GM18499 (cell line): ENCODE measurements around the gene LRP1.
A peak's percentile ranks its signal among the peaks of the same experiment; 100 is the strongest.

Source experiments
- ATAC-seq: cut with Tn5 transposase; IDR thresholded peaks from one replicate; pipeline ENCODE4 v1.9.1; 2021; ENCODE audit warnings: moderate number of reproducible peaks; ENCODE audit not compliant: insufficient read depth, unreplicated experiment

Gene LRP1

GRCh38 chr12:57127726-57128518 is at the start of gene LRP1:
TSS of gene LRP1 (plus strand) at chr12:57128483. CDS start at chr12:57128965, 482 bp downstream.
- ATAC-seq = no peak

GRCh38 chr12:57078519-57079404 is 49.5 kb upstream of the LRP1 start, which contains the start of gene NEMP1:
TSS of gene NEMP1 (minus strand) at chr12:57078791. CDS start at chr12:57078745, 46 bp downstream.
- peak; percentile 84 for ATAC-seq

DNA sequence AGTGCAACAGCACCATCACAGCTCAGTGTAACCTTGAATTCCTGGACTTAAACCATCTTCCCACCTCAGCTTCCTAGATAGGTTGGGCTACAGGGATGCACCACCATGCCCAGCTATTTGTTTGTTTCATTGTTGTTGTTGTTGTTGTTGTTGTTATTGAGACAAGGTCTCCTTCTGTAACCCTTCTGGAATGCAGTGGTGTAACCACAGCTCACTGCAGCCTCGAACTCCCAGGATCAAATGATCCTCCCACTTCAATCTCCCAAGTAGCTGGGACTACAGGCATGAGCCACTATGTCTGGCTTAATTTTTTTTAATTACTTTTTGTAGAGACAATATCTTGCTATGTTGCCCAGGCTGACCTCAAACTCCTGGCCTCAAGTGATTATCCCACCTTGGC is 48.5 kb upstream of the LRP1 start:
- no peak for ATAC-seq

GRCh38 chr12:57080855-57081254 is 47.4 kb upstream of the LRP1 start:
- ATAC-seq = no peak

DNA sequence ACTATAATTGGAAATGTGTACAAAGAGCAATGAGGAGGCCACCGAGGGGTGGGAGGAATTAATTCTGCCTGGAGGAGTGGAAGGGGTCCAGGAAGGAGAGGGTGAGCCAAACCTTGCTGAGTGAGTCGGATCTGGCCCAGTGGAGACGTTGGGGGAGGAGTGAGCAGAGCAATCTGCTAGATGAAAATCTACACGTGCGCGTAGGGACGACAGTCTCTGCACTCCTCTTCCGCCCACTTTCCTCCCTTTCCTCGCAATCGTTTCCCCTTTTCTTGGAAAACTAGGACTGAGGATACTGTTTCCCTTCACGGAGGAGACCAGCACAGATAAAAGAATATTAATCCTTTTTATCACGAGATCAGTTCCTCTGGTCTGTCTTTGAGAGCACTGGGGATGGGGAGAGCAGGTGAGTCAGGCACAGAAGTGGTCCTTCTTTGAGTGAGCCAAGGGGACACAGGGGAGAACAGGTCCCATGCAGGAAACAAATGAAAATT is 42.2 kb upstream of the LRP1 start:
- no peak for ATAC-seq

DNA sequence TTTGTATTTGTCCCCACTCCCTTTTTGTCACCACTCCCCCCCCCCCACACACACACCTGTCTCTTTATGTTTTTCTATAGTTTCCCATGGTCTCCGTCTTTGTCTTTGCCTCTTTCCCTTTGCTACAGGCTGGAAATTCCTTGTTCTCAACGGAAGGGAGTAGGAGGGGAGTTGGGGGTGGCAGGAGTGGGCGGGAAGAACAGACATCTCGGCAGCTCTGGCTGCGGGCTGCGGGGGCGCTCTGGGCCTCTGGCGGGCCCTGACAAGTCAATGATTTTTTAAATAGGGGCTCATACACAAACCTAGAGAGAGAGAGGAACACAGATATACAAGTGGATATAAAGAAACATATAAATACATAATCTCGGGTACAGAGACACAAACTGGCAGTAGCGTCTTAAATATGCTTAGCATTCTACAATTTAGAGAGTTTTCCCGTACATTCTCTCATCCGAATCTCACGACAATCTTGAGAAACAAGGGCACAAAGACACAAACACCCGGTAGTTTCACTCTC is 41.7 kb upstream of the LRP1 start:
- ATAC-seq = no peak

- no peak for ATAC-seq
These were observed 41.1 kb upstream of the LRP1 start for GRCh38 chr12:57087010-57087690.

GRCh38 chr12:57087691-57088353 is 40.5 kb upstream of the LRP1 start:
- peak; percentile 21 for ATAC-seq

DNA sequence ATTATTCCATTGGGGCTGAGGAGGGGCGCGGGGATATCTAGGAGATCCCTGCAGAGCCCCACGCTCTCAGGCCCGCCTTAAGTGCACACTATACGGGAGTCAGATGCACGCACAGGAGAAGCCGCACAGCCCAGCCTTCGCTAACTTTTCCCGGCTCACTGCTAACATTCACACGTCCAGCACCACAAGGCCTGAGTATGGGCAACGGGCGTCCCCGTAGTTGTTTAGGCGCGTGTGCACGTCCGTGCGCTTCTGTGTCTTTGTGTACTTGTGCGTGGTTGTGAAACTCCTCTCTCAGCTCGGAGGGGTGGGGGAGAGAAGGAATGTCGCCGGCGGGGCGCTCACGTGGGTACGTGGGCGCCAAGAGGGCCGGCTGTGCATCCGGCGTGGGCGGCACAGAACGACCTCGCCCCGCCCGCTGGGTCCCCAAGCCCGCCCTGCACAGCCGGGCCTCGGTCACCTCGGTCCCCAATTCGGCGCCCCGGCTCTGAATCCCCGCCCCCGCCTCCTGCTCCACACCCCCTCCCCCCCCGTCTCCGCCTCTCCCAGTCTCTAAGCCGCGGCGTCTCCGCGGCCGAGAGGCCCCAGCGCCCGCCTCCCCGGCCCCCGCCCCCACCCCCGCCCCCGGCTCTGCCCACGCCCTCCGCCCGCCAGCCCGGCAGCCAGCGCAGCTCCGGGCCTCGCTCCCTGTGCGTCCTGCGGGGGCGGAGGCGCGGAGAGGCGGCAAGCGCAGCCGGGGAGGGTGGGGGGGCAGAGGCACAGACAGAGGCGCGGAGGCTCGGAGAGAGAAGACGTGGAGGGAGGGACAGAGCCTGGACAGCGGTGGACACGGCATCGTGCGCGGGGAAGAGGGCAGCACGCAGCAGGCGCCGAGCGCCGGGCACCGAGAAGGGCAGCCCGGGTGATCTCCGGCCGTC is 39.7 kb upstream of the LRP1 start, which contains the start of gene NAB2:
Gene NAB2, plus strand, starts transcription at position 761 of the 917 bp plus-strand sequence. CDS start 158 bp downstream, outside the sequence.
- ATAC-seq = peak; percentile 29

- ATAC-seq = no peak
These were observed 38.7 kb upstream of the LRP1 start for GRCh38 chr12:57089271-57090245.

DNA sequence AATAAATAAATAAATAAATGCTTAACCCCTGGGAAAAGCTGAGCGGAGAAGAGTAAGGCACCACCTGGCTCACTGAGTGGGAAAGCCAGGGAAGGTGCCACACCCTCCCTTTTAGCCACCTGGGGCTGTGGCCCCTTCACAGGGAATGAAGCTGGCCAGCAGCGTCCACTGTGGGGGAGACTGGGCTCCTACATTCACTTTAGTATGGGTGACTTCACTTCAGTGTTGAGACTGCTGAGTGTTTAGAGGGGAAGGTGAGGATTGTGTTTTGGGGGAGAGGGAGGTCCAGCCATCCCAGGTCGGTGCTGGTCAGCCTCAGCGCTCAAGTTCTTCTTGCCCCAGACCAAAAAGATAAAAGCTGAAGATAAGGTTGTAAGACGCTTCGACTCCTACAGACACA is 37.8 kb upstream of the LRP1 start:
- no peak for ATAC-seq

DNA sequence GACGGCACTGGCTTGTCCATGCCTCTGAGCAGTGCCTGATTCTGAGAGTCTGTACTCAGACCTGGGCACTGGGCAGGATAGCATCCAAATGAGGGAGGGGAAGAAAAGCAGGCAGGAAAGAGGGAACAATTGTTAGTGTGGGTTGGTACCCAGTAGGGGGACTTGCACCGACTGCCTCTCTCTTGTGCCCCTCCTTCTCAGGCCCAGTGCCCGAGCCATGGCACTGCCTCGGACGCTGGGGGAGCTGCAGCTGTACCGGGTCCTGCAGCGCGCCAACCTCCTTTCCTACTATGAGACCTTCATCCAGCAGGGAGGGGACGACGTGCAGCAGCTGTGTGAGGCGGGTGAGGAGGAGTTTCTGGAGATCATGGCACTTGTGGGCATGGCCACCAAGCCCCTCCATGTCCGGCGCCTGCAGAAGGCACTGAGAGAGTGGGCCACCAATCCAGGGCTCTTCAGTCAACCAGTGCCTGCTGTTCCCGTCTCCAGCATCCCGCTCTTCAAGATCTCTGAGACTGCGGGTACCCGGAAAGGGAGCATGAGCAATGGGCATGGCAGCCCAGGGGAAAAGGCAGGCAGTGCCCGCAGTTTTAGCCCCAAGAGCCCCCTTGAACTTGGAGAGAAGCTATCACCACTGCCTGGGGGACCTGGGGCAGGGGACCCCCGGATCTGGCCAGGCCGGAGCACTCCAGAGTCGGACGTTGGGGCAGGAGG is 37.2 kb upstream of the LRP1 start:
- no peak for ATAC-seq

- no peak for ATAC-seq
These were observed 36.4 kb upstream of the LRP1 start for GRCh38 chr12:57091638-57092528.

DNA sequence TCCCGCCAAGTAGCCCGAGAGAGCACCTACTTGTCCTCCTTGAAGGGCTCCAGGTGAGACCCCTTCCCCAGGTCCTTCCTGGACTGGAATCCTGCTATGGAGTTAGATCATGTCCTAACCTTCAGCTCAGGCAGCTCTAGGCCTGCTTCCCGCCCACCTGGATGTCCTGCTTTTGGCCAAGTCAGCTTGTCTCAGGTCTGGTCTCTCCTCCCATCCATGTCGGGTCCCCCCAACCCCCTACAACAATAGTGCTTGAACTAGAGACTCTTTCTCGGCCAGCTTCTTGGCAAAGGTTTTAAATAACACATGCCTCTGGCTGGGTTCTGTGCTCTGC is 35.8 kb upstream of the LRP1 start:
- ATAC-seq = no peak

GRCh38 chr12:57092876-57093414 is 35.3 kb upstream of the LRP1 start:
- no peak for ATAC-seq
